Liver (tissue), 9 donors: ENCODE results near the gene CTPS2. TPM values are rescaled to one million over a fixed set of nuclear protein-coding genes. Genes with fewer than 3 reads are reported as not detected.
"Not testable (repeated sequence)": the region's sequence is repeated elsewhere in the genome, so short reads cannot be mapped to it uniquely, and the experiment has no call there.

Experiments used
- DNase-seq: peaks from one replicate; pipeline ENCODE4 v3.0.0-alpha.2; 2017; ENCODE audit warnings: low spot score
- H3K27ac ChIP-seq, 2 donors: one replicate each; pipeline ENCODE4 v1.7.0; 2013; ENCODE audit warnings: inconsistent platforms in 2 of 2, low read length in 2 of 2, control low read depth in 1 of 2, low read depth in 1 of 2, mild to moderate bottlenecking in 1 of 2
- H3K27me3 ChIP-seq, 4 donors: one replicate each; pipeline versions ENCODE4 v1.6.1 to v1.7.0; 2013; ENCODE audit warnings: low read length in 3 of 4, inconsistent platforms in 1 of 4, mild to moderate bottlenecking in 1 of 4, moderate library complexity in 1 of 4; ENCODE audit not compliant: control insufficient read depth in 4 of 4, insufficient read depth in 4 of 4
- H3K36me3 ChIP-seq, 4 donors: one replicate each; pipeline versions ENCODE4 v1.6.1 to v1.7.0; 2013; ENCODE audit warnings: low read length in 3 of 4, mild to moderate bottlenecking in 3 of 4, low read depth in 1 of 4, moderate library complexity in 1 of 4; ENCODE audit not compliant: control insufficient read depth in 4 of 4, insufficient read depth in 3 of 4
- H3K4me1 ChIP-seq, 4 donors: one replicate each; pipeline versions ENCODE4 v1.6.1 to v1.7.0; 2013; ENCODE audit warnings: low read length in 3 of 4, mild to moderate bottlenecking in 3 of 4, moderate library complexity in 1 of 4; ENCODE audit not compliant: control insufficient read depth in 4 of 4, insufficient read depth in 4 of 4
- H3K4me3 ChIP-seq, 3 donors: one replicate each; pipeline versions ENCODE4 v1.6.1 to v1.7.0; 2013; ENCODE audit warnings: low read length in 3 of 3, control low read depth in 1 of 3, low read depth in 1 of 3, mild to moderate bottlenecking in 1 of 3
- H3K9ac ChIP-seq, 2 donors: one replicate each; pipeline ENCODE4 v1.7.0; 2013; ENCODE audit warnings: low read length in 2 of 2, mild to moderate bottlenecking in 2 of 2, moderate library complexity in 2 of 2, control low read depth in 1 of 2, low read depth in 1 of 2
- H3K9me3 ChIP-seq, 4 donors: one replicate each; pipeline versions ENCODE4 v1.6.1 to v1.7.0; 2013; ENCODE audit warnings: low read length in 3 of 4; ENCODE audit not compliant: control insufficient read depth in 4 of 4
- EGR1 ChIP-seq, 2 donors: IDR thresholded peaks; 2 replicates each; pipeline ENCODE4 v1.6.1; 2016 to 2018; ENCODE audit warnings: antibody characterized with exemption in 2 of 2, low read depth in 2 of 2
- FOXA1 ChIP-seq: IDR thresholded peaks from 2 replicates; pipeline ENCODE4 v1.6.1; 2016; ENCODE audit warnings: antibody characterized with exemption
- FOXA2 ChIP-seq: IDR thresholded peaks from 2 replicates; pipeline ENCODE4 v1.6.1; 2016; ENCODE audit warnings: antibody characterized with exemption
- GABPA ChIP-seq, 2 donors: IDR thresholded peaks in 1 of 2; conservative IDR thresholded peaks in 1 of 2; 2 replicates each; pipeline ENCODE4 v1.6.1; 2016; ENCODE audit warnings: antibody characterized with exemption in 2 of 2, mild to moderate bottlenecking in 1 of 2, moderate library complexity in 1 of 2
- HNF4A ChIP-seq, 2 donors: conservative IDR thresholded peaks; 2 replicates each; pipeline ENCODE4 v1.6.1; 2016; ENCODE audit warnings: antibody characterized with exemption in 2 of 2, mild to moderate bottlenecking in 2 of 2
- HNF4G ChIP-seq: IDR thresholded peaks from 2 replicates; pipeline ENCODE4 v1.6.1; 2016; ENCODE audit warnings: antibody characterized with exemption
- JUND ChIP-seq, 2 donors: IDR thresholded peaks; 2 replicates each; pipeline ENCODE4 v1.6.1; 2016; ENCODE audit warnings: antibody characterized with exemption in 2 of 2
- NR2F2 ChIP-seq: IDR thresholded peaks from 2 replicates; pipeline ENCODE4 v1.6.1; 2016; ENCODE audit warnings: antibody characterized with exemption
- RAD21 ChIP-seq, 2 donors: IDR thresholded peaks; 2 replicates each; pipeline ENCODE4 v1.6.1; 2016; ENCODE audit warnings: antibody characterized with exemption in 2 of 2, mild to moderate bottlenecking in 2 of 2
- SP1 ChIP-seq: IDR thresholded peaks from 2 replicates; pipeline ENCODE4 v1.6.1; 2018; ENCODE audit warnings: antibody characterized with exemption, mild to moderate bottlenecking
- TAF1 ChIP-seq: conservative IDR thresholded peaks from 2 replicates; pipeline ENCODE4 v1.6.1; 2016; ENCODE audit warnings: antibody characterized with exemption, mild to moderate bottlenecking
- YY1 ChIP-seq: IDR thresholded peaks from 2 replicates; pipeline ENCODE4 v1.6.1; 2016; ENCODE audit warnings: antibody characterized with exemption, mild to moderate bottlenecking
- WGBS: extraction: QIAGEN DNeasy Blood & Tissue Kit; methylation state at CpG from one replicate; pipeline ENCODE4 v1.1.7; 2013; 5-methylcytosine and 5-hydroxymethylcytosine counted together
- polyA plus RNA-seq, 2 donors: library from polyadenylated mRNA; stranded (reverse) in 1 of 2; unstranded in 1 of 2; fragments of 200-250 nt in 1 of 2; fragments of >200 nt in 1 of 2; fragmentation: Nextera tagmentation in 1 of 2; extraction: Ambion mirVana in 1 of 2; gene quantifications; one replicate each; pipeline versions ENCODE4 v1.2.1 to v1.2.3, GENCODE V29; 2013 to 2015
- total RNA-seq, 2 donors: library from RNA; depleted of rRNA; stranded (reverse); fragments of >200 nt; gene quantifications; one replicate each; pipeline ENCODE4 v1.2.3, GENCODE V29; 2014
- TF ChIP-seq, protein P1 (sequence below): IDR thresholded peaks from 2 replicates; pipeline ENCODE4 v1.6.1; 2016; ENCODE audit warnings: antibody characterized with exemption
- TF ChIP-seq, protein P2 (sequence below): IDR thresholded peaks from 2 replicates; pipeline ENCODE4 v1.6.1; 2016; ENCODE audit warnings: antibody characterized with exemption, mild to moderate bottlenecking
- TF ChIP-seq, protein P3 (sequence below): fragments of 150-350 bp; IDR thresholded peaks from 2 replicates; pipeline ENCODE4 v1.5.1; 2017; ENCODE audit warnings: improper control_type of control experiment, low read depth, low read length; ENCODE audit not compliant: missing input control
- TF ChIP-seq, protein P4 (sequence below): IDR thresholded peaks from 2 replicates; pipeline ENCODE4 v1.6.1; 2016; ENCODE audit warnings: antibody characterized with exemption
- donor health status: healthy.
- donor health status: healthy.
- donor health status: healthy.
- donor health status: healthy.
- donor health status: healthy.

Gene CTPS2
- total and polyA plus RNA-seq, 4 donors = 3.0 to 11.2 (median 7.2) TPM

DNA sequence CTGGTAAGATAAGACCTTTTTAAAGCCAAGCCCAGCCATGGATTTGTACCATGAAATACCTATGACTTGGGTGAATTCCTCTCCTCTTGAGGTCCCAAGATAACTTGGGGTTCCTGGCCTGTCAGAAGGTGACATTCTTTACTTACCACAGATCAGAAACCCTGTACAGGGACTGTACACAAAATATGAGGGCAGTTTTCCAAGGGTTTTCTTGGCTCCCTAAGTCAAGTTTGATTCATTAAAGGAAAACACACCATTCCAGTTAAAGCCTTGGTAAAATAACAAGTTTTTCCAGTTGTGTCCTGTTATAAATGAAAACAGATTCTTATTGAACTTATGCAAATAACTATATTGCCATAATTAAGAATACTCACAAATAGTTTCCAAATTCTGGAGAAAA is 15.2 kb upstream of the CTPS2 start (continued):
- TF ChIP-seq, protein P1, sequence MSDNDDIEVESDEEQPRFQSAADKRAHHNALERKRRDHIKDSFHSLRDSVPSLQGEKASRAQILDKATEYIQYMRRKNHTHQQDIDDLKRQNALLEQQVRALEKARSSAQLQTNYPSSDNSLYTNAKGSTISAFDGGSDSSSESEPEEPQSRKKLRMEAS = no peak
- TF ChIP-seq RAD21 (IDR thresholded peaks at IDR 0.05) (no peak), FOXA2 (no peak), HNF4A (conservative IDR thresholded peaks at IDR 0.05) (no peak), SP1 (no peak)

DNA sequence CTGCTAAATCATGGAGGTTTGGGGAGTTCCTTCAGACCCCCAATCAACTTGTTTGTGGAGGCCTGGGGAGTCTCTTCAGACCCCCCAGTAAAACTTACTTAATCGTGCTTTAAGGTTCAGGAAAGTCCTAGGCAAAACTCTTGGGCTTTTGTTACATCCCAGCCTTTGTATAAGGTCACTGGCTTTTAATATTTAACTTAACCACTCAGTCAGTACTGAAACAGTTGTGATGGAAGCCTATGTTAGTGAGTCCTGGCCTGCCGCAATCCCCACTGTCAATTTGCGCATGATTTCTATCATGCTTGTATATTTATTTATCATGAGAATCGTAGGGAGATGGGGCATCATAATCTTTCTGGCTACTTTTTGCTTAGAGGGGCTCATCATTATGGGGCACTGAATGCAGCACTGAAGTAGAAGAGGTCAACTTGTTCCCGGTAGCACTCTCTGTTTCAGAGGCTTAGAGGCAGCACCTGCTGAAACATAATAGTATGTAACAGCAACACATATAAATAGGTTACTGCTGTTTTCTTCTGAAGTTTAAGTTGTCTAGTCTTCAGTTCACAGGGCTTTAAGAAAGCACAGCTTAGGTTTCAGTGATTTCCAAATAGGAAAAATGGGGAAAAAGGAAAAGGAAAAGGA is 14.0 kb upstream of the CTPS2 start:
- not testable (repeated sequence) for H3K27me3 ChIP-seq, H3K36me3 ChIP-seq, H3K9me3 ChIP-seq, DNase-seq, H3K4me3 ChIP-seq
- peak overlapping the region in 1 of 2 donors; percentile 31 for H3K9ac ChIP-seq
- H3K27ac ChIP-seq = peak overlapping the region in 1 of 2 donors; percentile 3
- peak; percentile 26 for TF ChIP-seq YY1
- TF ChIP-seq, protein P2, sequence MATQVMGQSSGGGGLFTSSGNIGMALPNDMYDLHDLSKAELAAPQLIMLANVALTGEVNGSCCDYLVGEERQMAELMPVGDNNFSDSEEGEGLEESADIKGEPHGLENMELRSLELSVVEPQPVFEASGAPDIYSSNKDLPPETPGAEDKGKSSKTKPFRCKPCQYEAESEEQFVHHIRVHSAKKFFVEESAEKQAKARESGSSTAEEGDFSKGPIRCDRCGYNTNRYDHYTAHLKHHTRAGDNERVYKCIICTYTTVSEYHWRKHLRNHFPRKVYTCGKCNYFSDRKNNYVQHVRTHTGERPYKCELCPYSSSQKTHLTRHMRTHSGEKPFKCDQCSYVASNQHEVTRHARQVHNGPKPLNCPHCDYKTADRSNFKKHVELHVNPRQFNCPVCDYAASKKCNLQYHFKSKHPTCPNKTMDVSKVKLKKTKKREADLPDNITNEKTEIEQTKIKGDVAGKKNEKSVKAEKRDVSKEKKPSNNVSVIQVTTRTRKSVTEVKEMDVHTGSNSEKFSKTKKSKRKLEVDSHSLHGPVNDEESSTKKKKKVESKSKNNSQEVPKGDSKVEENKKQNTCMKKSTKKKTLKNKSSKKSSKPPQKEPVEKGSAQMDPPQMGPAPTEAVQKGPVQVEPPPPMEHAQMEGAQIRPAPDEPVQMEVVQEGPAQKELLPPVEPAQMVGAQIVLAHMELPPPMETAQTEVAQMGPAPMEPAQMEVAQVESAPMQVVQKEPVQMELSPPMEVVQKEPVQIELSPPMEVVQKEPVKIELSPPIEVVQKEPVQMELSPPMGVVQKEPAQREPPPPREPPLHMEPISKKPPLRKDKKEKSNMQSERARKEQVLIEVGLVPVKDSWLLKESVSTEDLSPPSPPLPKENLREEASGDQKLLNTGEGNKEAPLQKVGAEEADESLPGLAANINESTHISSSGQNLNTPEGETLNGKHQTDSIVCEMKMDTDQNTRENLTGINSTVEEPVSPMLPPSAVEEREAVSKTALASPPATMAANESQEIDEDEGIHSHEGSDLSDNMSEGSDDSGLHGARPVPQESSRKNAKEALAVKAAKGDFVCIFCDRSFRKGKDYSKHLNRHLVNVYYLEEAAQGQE = peak; percentile 19
- H3K4me1 ChIP-seq = peaks cover 3 to 16% (median 9%) of the 10 kb centered on the region in 4 donors
- WGBS = 32% methylated on average over 5 of the region's 5 CpGs

DNA sequence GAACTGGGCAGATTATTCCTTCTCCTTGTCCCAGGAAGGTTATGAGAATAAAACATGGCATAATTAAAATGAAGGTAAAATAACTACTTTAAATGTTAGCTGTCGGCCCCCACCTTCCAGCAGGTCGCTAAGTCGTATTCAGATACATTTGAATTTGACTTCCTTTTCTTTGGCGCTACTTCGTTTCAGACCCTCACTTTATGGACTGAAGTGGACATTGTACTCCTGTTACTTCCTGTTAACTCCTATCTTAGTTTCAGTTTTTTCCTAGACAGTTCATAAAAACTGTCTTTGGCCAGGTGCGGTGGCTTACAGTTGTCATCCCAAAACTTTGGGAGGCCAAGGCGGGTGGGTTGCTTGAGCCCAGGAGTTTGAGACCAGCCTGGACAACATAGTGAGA is 12.6 kb upstream of the CTPS2 start:
- TF ChIP-seq RAD21 (IDR thresholded peaks at IDR 0.05) (no peak), JUND (IDR thresholded peaks at IDR 0.05) (no peak), EGR1 (IDR thresholded peaks at IDR 0.05; ENCODE audit: low read depth in 2 of 2) (no peak), TAF1 (no peak), GABPA (IDR thresholded peaks at IDR 0.05 in 1 of 2, conservative IDR thresholded peaks at IDR 0.05 in 1 of 2) (no peak), NR2F2 (no peak), YY1 (no peak), HNF4G (no peak), HNF4A (conservative IDR thresholded peaks at IDR 0.05) (no peak), FOXA1 (no peak)
- TF ChIP-seq, protein P3, sequence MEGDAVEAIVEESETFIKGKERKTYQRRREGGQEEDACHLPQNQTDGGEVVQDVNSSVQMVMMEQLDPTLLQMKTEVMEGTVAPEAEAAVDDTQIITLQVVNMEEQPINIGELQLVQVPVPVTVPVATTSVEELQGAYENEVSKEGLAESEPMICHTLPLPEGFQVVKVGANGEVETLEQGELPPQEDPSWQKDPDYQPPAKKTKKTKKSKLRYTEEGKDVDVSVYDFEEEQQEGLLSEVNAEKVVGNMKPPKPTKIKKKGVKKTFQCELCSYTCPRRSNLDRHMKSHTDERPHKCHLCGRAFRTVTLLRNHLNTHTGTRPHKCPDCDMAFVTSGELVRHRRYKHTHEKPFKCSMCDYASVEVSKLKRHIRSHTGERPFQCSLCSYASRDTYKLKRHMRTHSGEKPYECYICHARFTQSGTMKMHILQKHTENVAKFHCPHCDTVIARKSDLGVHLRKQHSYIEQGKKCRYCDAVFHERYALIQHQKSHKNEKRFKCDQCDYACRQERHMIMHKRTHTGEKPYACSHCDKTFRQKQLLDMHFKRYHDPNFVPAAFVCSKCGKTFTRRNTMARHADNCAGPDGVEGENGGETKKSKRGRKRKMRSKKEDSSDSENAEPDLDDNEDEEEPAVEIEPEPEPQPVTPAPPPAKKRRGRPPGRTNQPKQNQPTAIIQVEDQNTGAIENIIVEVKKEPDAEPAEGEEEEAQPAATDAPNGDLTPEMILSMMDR = no peak
- TF ChIP-seq, protein P4, sequence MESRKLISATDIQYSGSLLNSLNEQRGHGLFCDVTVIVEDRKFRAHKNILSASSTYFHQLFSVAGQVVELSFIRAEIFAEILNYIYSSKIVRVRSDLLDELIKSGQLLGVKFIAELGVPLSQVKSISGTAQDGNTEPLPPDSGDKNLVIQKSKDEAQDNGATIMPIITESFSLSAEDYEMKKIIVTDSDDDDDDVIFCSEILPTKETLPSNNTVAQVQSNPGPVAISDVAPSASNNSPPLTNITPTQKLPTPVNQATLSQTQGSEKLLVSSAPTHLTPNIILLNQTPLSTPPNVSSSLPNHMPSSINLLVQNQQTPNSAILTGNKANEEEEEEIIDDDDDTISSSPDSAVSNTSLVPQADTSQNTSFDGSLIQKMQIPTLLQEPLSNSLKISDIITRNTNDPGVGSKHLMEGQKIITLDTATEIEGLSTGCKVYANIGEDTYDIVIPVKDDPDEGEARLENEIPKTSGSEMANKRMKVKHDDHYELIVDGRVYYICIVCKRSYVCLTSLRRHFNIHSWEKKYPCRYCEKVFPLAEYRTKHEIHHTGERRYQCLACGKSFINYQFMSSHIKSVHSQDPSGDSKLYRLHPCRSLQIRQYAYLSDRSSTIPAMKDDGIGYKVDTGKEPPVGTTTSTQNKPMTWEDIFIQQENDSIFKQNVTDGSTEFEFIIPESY = no peak
- no peak for DNase-seq

More for the DNA sequence above, 12.6 kb upstream of the CTPS2 start:
- Histone ChIP-seq H3K9me3 (no peaks in the 10 kb centered on the region), H3K9ac (no peak overlapping the region), H3K27me3 (no peaks in the 10 kb centered on the region), H3K36me3 (peaks cover 0 to 2% (median 0%) of the 10 kb centered on the region in 4 donors), H3K27ac (peak overlapping the region in 1 of 2 donors; percentile 37), H3K4me1 (peaks cover 6 to 24% (median 14%) of the 10 kb centered on the region in 4 donors), H3K4me3 (no peak overlapping the region)
- WGBS = 64% methylated on average over 7 of the region's 7 CpGs
